ENCODE data around the gene SENP6.

DNA sequence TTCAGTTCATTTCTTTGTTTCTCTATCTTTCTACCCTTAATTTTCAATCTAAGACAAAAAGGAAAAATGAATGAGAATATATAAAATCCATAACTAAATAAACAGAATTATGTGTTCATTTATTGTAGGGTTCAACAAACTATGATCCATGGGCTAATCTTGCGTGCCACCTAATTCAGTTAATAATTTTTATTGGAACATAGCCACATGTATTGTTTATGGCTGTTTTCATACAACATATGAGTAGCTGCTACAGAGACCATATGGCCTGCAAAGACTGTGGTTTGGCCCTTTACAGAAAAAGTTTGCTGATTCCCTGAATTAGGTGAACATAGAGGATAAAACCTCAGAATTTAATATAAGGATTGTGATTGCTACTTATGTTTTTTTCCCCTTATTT is 21.8 kb downstream of the SENP6 start:
- TF ChIP-seq, protein P1, sequence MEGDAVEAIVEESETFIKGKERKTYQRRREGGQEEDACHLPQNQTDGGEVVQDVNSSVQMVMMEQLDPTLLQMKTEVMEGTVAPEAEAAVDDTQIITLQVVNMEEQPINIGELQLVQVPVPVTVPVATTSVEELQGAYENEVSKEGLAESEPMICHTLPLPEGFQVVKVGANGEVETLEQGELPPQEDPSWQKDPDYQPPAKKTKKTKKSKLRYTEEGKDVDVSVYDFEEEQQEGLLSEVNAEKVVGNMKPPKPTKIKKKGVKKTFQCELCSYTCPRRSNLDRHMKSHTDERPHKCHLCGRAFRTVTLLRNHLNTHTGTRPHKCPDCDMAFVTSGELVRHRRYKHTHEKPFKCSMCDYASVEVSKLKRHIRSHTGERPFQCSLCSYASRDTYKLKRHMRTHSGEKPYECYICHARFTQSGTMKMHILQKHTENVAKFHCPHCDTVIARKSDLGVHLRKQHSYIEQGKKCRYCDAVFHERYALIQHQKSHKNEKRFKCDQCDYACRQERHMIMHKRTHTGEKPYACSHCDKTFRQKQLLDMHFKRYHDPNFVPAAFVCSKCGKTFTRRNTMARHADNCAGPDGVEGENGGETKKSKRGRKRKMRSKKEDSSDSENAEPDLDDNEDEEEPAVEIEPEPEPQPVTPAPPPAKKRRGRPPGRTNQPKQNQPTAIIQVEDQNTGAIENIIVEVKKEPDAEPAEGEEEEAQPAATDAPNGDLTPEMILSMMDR (IDR thresholded peaks at IDR 0.05): no peak
- TF ChIP-seq POLR2A (IDR thresholded peaks at IDR 0.05) (no peak), POLR2AphosphoS5 (IDR thresholded peaks at IDR 0.05) (no peak)

All from prostate gland (tissue), 2 donors.